ENCODE measurements around the gene RAX2.

DNA sequence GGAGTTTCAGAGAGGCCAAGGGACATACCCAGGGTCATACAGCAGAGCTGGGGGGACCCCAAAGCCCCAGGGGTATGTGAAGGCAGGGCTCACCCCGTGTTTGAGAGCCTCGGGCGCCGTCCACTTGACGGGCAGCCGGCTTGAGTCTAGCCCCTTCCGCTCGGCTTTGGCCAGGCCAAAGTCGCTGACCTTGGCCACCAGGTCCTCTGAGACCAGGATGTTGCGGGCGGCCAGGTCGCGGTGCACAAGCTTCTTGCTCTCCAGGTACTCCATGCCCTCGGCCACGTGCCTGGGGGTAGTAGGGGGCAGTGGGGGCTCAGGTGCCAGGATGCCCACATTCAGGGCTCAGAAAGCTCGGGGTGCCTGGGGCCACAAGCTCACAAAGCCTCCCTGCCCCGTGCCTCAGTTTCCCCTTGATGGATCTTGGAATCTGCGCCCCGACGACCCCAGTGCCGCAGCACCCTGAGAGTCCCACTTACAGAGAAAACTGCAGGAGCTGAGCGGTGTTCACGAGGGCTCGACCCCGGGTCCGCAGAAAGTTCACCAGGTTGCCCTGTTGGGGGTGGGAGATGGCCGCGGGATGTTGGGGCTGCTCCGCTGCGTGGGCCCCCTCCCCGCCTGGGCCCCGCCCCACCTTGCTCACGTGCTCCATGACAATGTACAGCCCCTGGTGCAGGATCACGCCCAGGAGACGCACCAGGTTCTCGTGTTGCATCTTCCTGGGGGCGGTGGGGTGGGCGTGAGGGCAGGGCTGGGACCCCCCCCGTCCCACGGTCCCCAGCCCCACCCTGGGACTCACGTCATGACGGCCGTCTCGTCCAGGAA is 7.1 kb upstream of the RAX2 start:
- TF ChIP-seq NFIC (IDR thresholded peaks at IDR 0.05; ENCODE audit: borderline replicate concordance) (no peak), JUND (IDR thresholded peaks at IDR 0.05) (no peak), YY1 (IDR thresholded peaks at IDR 0.05; ENCODE audit: low read depth) (no peak), RFX5 (IDR thresholded peaks at IDR 0.05; ENCODE audit: low read length) (no peak), TAF1 (IDR thresholded peaks at IDR 0.05; ENCODE audit: borderline replicate concordance, low read depth, low read length) (no peak), SIN3A (IDR thresholded peaks at IDR 0.05; ENCODE audit: borderline replicate concordance, low read depth, low read length) (no peak), GABPA (IDR thresholded peaks at IDR 0.05; ENCODE audit: low read depth) (no peak), RAD21 (IDR thresholded peaks at IDR 0.05; ENCODE audit: low read length) (no peak)
- TF ChIP-seq, protein P1, sequence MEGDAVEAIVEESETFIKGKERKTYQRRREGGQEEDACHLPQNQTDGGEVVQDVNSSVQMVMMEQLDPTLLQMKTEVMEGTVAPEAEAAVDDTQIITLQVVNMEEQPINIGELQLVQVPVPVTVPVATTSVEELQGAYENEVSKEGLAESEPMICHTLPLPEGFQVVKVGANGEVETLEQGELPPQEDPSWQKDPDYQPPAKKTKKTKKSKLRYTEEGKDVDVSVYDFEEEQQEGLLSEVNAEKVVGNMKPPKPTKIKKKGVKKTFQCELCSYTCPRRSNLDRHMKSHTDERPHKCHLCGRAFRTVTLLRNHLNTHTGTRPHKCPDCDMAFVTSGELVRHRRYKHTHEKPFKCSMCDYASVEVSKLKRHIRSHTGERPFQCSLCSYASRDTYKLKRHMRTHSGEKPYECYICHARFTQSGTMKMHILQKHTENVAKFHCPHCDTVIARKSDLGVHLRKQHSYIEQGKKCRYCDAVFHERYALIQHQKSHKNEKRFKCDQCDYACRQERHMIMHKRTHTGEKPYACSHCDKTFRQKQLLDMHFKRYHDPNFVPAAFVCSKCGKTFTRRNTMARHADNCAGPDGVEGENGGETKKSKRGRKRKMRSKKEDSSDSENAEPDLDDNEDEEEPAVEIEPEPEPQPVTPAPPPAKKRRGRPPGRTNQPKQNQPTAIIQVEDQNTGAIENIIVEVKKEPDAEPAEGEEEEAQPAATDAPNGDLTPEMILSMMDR (IDR thresholded peaks at IDR 0.05), result no peak
- TF ChIP-seq, protein P2, sequence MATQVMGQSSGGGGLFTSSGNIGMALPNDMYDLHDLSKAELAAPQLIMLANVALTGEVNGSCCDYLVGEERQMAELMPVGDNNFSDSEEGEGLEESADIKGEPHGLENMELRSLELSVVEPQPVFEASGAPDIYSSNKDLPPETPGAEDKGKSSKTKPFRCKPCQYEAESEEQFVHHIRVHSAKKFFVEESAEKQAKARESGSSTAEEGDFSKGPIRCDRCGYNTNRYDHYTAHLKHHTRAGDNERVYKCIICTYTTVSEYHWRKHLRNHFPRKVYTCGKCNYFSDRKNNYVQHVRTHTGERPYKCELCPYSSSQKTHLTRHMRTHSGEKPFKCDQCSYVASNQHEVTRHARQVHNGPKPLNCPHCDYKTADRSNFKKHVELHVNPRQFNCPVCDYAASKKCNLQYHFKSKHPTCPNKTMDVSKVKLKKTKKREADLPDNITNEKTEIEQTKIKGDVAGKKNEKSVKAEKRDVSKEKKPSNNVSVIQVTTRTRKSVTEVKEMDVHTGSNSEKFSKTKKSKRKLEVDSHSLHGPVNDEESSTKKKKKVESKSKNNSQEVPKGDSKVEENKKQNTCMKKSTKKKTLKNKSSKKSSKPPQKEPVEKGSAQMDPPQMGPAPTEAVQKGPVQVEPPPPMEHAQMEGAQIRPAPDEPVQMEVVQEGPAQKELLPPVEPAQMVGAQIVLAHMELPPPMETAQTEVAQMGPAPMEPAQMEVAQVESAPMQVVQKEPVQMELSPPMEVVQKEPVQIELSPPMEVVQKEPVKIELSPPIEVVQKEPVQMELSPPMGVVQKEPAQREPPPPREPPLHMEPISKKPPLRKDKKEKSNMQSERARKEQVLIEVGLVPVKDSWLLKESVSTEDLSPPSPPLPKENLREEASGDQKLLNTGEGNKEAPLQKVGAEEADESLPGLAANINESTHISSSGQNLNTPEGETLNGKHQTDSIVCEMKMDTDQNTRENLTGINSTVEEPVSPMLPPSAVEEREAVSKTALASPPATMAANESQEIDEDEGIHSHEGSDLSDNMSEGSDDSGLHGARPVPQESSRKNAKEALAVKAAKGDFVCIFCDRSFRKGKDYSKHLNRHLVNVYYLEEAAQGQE (IDR thresholded peaks at IDR 0.05; ENCODE audit: low read depth, low read length), result no peak
- TF ChIP-seq, protein P3, sequence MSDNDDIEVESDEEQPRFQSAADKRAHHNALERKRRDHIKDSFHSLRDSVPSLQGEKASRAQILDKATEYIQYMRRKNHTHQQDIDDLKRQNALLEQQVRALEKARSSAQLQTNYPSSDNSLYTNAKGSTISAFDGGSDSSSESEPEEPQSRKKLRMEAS (IDR thresholded peaks at IDR 0.05; ENCODE audit: low read depth), result no peak
- TF ChIP-seq, protein P4, sequence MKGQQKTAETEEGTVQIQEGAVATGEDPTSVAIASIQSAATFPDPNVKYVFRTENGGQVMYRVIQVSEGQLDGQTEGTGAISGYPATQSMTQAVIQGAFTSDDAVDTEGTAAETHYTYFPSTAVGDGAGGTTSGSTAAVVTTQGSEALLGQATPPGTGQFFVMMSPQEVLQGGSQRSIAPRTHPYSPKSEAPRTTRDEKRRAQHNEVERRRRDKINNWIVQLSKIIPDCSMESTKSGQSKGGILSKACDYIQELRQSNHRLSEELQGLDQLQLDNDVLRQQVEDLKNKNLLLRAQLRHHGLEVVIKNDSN (IDR thresholded peaks at IDR 0.05; ENCODE audit: borderline replicate concordance, low read depth), result no peak
